HG03103 (cell line): ENCODE results near the gene C11orf71.

Source experiments
- ATAC-seq: cut with Tn5 transposase; IDR thresholded peaks from one replicate; pipeline ENCODE4 v1.9.1; 2021; ENCODE audit warnings: low read depth; ENCODE audit not compliant: unreplicated experiment

Gene C11orf71

DNA sequence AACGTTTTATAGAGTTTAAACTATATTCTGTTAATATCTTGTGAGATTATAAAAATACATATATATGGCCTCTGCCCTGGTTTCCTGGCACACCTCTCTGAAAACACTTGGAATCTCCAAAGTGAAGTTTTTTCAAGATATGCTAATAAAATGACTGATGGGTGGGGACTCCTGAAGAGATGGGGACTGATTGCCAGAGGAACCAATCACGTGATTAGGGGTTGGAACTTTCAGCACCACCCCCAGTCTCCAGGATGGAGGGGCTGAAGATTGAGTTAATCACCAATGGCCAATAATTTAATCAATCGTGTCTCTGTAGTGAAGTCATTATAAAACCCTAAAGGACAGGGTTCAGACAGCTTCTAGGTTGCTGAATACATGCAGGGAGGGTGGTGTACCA lies 37.4 kb downstream of the C11orf71 start:
- ATAC-seq, result no peak

DNA sequence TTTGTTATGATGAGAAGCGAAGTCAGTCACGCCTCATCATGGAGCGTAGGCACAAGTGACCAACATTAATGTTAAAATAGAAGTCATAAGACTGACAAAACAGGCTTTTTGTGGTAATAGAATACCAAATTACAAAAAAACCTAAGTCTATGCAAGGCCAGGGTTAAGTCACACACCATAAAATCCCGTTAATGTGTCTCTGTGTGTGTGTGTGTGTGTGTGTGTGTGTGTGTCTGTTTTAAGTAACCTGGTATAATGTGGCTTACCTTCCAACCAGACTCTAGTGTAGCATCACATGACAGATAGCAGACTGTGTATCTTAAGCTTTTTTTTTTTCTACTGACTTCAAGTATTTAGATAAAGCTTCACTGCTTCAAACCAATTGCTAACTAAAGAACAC lies 38.0 kb downstream of the C11orf71 start:
- no peak for ATAC-seq

DNA sequence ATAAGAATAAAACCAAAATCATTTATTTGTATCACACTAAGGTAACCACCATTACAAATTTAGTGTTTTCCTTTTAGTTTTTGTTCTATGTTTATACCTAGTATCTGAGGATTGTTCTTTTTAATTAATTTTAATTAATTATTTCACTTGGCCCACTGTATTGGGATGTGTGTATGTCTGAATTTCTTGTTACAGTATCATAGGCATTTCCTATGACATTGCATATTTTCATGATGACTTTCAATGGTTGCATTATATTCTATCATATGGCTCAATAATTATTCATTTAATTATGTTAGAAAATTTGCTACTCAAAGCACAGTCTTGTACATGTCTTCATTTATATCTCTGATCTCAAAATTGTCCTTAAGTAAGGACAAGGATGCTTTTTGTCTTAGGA lies 41.0 kb downstream of the C11orf71 start:
- no peak for ATAC-seq

DNA sequence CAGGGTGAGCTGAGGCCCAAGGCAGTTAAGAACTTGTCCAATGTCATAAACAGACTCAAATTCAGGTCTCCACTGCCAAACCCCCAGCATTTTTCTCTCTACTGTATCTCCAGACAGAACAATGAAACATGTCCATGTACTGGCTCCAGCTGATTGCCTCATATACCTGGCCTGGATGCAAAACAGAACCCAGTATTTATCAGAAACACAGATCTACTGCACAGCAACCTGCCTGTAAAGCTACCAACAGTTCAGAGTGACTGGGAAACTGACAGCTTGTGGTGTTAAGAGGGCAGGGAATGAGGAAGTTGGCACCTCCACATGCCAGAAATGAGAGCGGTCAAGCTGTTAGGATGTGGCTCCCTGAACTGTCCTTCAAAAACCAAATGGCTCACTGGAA lies 41.6 kb downstream of the C11orf71 start:
- ATAC-seq, result no peak

DNA sequence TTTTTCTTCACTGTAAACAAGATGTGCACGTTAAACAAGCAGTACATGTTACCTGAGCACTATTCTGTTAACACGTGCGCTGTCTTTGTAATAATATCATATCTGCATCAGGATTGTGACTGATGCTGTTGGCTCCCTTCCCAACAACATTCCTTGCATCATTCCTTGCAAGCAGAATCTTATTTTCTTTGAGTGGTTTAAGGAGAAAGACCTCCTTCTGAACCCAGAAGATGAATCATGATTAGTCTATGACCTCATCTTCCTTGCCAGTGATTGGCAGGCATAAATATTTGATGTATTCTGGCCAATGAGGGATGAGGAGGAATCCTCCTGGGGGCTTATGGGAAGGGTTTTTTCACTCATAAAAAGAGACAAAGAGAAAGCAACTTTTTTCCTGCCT lies 46.2 kb downstream of the C11orf71 start:
- ATAC-seq, result no peak

DNA sequence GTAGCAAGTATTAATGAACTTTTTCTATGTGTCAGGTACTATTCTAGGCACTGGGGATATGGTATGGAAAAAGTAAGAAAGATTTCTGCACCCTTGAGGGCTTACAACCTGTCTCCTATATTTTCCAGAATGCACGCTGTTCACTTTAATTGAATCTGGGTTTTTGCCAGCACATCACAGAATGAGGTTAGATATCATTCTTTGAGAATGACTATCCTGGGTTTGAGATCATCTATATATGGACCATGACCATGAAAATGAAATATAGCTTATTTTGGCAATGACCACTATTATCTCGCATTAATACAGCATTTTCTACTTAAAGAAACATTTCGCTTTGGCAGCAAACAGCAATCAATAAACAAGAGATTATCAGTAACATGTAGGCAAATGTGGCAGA lies 46.9 kb downstream of the C11orf71 start:
- no peak for ATAC-seq

DNA sequence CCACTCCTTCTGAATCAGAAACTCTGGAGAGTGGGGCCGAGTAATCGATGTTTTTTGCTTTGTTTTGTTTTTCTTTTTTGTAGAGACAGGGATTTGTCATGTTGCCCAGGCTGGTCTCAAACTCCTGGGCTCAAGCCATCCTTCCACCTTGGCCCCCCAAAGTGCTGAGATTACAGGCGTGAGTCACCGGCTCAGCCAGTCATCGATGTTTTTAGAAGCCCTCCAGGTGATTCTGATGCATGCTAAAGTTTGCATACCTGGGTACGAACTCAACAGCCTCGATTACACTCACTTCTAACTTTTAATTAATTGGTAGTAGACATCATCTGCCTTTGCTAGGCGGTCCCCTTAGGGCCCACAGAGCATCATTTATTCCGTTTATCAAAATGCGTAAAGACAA lies 50.3 kb downstream of the C11orf71 start:
- ATAC-seq, result no peak
